Lung (tissue), 12 donors: Measurements from ENCODE around the gene STIM2. TPM values are rescaled to one million over a fixed set of nuclear protein-coding genes. Genes with fewer than 3 reads are reported as not detected.

Source experiments
- ATAC-seq: fragments of 200-7000 bp; cut with Tn5 transposase; one replicate; pipeline ENCODE4 v1.9.1; 2020; ENCODE audit warnings: moderate number of reproducible peaks; ENCODE audit not compliant: insufficient read depth, low FRiP score
- DNase-seq, 3 donors: peaks; one replicate each; pipeline ENCODE4 v3.0.0-alpha.2; 2013 to 2017
- H3K27ac ChIP-seq, 2 donors: one replicate each; pipeline ENCODE4 v1.5.1; 2013; ENCODE audit warnings: mild to moderate bottlenecking in 2 of 2, moderate library complexity in 2 of 2, control low read depth in 1 of 2, inconsistent platforms in 1 of 2, low read depth in 1 of 2, low read length in 1 of 2
- H3K27me3 ChIP-seq, 3 donors: one replicate each; pipeline ENCODE4 v1.5.1; 2013; ENCODE audit warnings: low read length in 2 of 3; ENCODE audit not compliant: control insufficient read depth in 3 of 3, insufficient read depth in 3 of 3
- H3K36me3 ChIP-seq, 4 donors: one replicate each; pipeline ENCODE4 v1.5.1; 2013; ENCODE audit warnings: low read length in 4 of 4, mild to moderate bottlenecking in 1 of 4, moderate library complexity in 1 of 4; ENCODE audit not compliant: control insufficient read depth in 4 of 4, insufficient read depth in 4 of 4
- H3K4me1 ChIP-seq, 5 donors: one replicate each; pipeline ENCODE4 v1.5.1; 2013; ENCODE audit warnings: low read length in 5 of 5, mild to moderate bottlenecking in 2 of 5, moderate library complexity in 1 of 5; ENCODE audit not compliant: control insufficient read depth in 5 of 5, insufficient read depth in 5 of 5
- H3K4me3 ChIP-seq: one replicate; pipeline ENCODE4 v1.5.1; 2013; ENCODE audit warnings: mild to moderate bottlenecking, control low read depth, moderate library complexity
- H3K9ac ChIP-seq, 2 donors: one replicate each; pipeline ENCODE4 v1.5.1; 2013; ENCODE audit warnings: low read length in 2 of 2, control low read depth in 1 of 2; ENCODE audit not compliant: insufficient read depth in 1 of 2
- H3K9me3 ChIP-seq, 4 donors: one replicate each; pipeline ENCODE4 v1.5.1; 2013; ENCODE audit warnings: low read length in 3 of 4, mild to moderate bottlenecking in 1 of 4, moderate library complexity in 1 of 4; ENCODE audit not compliant: control insufficient read depth in 4 of 4, insufficient read depth in 3 of 4
- CTCF ChIP-seq: IDR thresholded peaks from 2 replicates; pipeline ENCODE4 v1.5.1; 2012; ENCODE audit warnings: mild to moderate bottlenecking; ENCODE audit errors: control extremely low read depth, extremely low read depth
- WGBS, 2 donors: extraction: QIAGEN DNeasy Blood & Tissue Kit; methylation state at CpG; one replicate each; pipeline ENCODE4 v1.1.7; 2013; 5-methylcytosine and 5-hydroxymethylcytosine counted together
- polyA plus RNA-seq, 2 donors: library from polyadenylated mRNA; stranded (reverse); fragments of 200-250 nt; gene quantifications; one replicate each; pipeline ENCODE4 v1.2.1, GENCODE V29; 2013
- total RNA-seq, 2 donors: library from RNA; depleted of rRNA in 1 of 2; stranded (reverse); fragments of >200 nt in 1 of 2; gene quantifications; one replicate each; pipeline ENCODE4 v1.2.1, GENCODE V29; 2014 to 2021
- donor health status: control.
- donor health status: control.
- donor health status: Bipolar disorder and iron deficiency.
- donor health status: healthy.
- donor health status: DM: yes; HTN: yes; CAD: no.

The STIM2 gene
- total and polyA plus RNA-seq, 4 donors = 12.7 to 35.5 (median 25.9) TPM

GRCh38 chr4:26858035-26858918 lies 2.4 kb upstream of the STIM2 start:
- peak overlapping the region; percentile 75 for H3K4me3 ChIP-seq
- TF ChIP-seq CTCF = no peak
- peak overlapping the region; percentile 71 to 97 for H3K27ac ChIP-seq
- no peaks in the 10 kb centered on the region for H3K9me3 ChIP-seq
- H3K36me3 ChIP-seq = no peaks in the 10 kb centered on the region
- 10 to 12% methylated on average over 17 of the region's 17 CpGs for WGBS, 2 donors
- H3K27me3 ChIP-seq = no peaks in the 10 kb centered on the region
- peaks cover 0 to 33% (median 5%) of the 10 kb centered on the region in 5 donors for H3K4me1 ChIP-seq
- DNase-seq = peak in 2 of 3 donors; percentile 30 to 36
- ATAC-seq = no peak
- H3K9ac ChIP-seq = peak overlapping the region in 1 of 2 donors; percentile 83

GRCh38 chr4:26858947-26859401 lies 1.7 kb upstream of the STIM2 start:
- Histone ChIP-seq H3K27me3 (no peaks in the 10 kb centered on the region), H3K27ac (peak overlapping the region in 1 of 2 donors; percentile 73), H3K9ac (peak overlapping the region in 1 of 2 donors; percentile 84), H3K4me1 (peaks cover 0 to 40% (median 5%) of the 10 kb centered on the region in 5 donors), H3K4me3 (no peak overlapping the region), H3K9me3 (no peaks in the 10 kb centered on the region), H3K36me3 (no peaks in the 10 kb centered on the region)
- DNase-seq (peak in 1 of 3 donors; percentile 19), ATAC-seq (no peak)
- TF ChIP-seq CTCF = no peak
- WGBS, 2 donors = 45 to 70% methylated on average over 3 of the region's 3 CpGs

- WGBS, 2 donors = 47 to 54% methylated on average over 5 of the region's 5 CpGs
- ATAC-seq = no peak
These were observed 882 bp upstream of the STIM2 start for GRCh38 chr4:26859762-26860156.

More at GRCh38 chr4:26859762-26860156, 882 bp upstream of the STIM2 start:
- peaks cover 0 to 47% (median 5%) of the 10 kb centered on the region in 5 donors for H3K4me1 ChIP-seq
- H3K27me3 ChIP-seq = no peaks in the 10 kb centered on the region
- H3K36me3 ChIP-seq = no peaks in the 10 kb centered on the region
- no peak overlapping the region for H3K4me3 ChIP-seq
- H3K9ac ChIP-seq = peak overlapping the region; percentile 51 to 84
- no peak for TF ChIP-seq CTCF
- no peaks in the 10 kb centered on the region for H3K9me3 ChIP-seq
- peak in 2 of 3 donors; percentile 14 to 42 for DNase-seq
- peak overlapping the region; percentile 76 to 98 for H3K27ac ChIP-seq
